K562 treated with DMSO at 1 percent for 12 hours (cell line): ENCODE results near the gene LIN7B. TPM values are rescaled to one million over a fixed set of nuclear protein-coding genes. Genes with fewer than 3 reads are reported as not detected.

ENCODE experiments used
- total RNA-seq: library from RNA; unstranded; fragments of 300-600 nt; gene quantifications from 2 replicates; pipeline ENCODE4 v1.2.3, GENCODE V29; 2022; ENCODE audit not compliant: insufficient read depth

Gene LIN7B, protein sequence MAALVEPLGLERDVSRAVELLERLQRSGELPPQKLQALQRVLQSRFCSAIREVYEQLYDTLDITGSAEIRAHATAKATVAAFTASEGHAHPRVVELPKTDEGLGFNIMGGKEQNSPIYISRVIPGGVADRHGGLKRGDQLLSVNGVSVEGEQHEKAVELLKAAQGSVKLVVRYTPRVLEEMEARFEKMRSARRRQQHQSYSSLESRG
- total RNA-seq: 15.3 and 16.5 TPM in 2 replicates

DNA sequence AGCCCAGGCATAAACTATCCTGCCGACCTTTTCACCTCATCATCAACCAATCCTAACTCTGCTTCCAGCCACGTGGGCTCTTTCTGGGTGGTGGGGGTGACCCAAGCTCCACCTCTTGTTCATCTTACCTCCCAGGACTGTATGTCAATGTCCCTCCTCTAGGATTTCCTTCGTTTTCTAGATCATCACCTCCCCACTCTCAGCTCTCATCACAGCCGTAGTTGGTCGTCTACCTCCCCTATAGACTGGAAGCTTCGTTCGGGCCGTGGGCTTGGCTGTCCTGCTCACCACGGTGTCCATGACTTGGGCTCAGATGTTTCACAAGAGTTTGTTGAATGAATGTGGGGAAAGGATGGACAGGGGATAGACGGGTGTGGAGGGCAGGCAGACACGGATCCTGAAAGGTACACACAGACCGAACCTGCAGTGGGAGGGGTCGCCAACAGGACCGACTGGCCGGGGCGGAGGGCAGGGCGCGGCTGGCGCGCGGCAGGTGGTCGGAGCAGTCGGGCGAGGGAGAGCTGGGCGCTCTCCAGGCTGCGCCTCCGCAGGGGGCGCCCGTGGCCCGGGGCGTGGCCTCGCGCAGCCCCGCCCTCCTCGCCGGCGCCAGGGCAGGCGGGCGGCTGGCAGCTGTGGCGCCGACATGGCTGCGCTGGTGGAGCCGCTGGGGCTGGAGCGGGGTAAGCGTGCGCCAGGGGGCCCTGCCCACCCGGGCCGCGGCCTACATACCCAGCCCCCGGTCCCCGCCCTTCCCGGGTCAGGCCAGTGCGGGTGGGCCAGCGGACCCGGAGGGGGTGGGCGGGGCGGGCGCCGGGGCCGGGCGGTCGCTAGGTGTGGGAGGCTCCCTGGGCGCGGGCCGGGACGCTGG, at the start of gene LIN7B:
LIN7B (plus strand) TSS at position 609 of the 868 bp plus-strand sequence; CDS start at position 644, 35 bp downstream.

DNA sequence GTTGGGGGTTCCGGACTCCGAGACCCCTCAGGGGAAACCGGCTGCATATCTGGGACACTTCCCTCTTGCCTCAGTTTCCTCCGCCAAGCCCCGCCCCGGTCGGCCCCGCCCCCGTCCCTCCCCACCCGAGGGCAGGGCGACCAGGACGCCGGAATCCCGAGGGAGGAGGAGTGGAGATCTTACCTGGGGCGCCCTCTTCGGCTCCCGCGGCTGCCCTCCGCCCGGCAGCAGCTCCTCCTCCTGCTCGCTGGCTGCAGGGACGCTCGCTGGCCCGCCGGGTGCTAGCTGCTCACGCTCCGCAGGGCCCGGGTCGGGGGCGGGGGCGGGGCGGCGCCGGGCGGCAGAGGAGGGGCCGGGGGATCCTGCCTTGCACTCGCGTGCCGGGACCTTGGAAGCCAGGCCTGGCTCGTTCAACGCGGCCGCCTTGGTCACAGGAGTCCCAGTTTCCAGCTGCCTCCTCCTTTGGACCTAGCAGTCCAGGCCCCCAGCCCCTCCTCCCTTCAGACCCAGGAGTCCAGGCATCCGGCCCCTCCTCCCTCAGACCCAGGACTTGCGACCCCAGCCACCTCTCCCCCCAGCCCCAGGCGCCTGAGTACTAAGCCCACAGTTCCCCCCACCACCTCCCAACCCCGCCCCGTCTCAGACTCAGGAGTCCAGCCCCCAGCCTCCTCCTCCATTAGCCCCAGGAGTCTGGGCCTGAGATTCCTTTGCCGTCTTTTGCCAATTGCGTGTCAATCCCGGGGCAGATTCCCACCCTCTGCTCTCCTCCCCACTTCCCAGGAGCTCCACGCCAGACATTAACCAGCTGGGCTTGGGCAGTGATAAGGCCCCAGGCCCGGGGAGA, 49.2 kb upstream of the LIN7B start, which contains the start of gene NTF4:
NTF4 (minus strand) TSS at position 51 of the 844 bp plus-strand sequence. CDS start 2,821 bp downstream, outside the sequence.

DNA sequence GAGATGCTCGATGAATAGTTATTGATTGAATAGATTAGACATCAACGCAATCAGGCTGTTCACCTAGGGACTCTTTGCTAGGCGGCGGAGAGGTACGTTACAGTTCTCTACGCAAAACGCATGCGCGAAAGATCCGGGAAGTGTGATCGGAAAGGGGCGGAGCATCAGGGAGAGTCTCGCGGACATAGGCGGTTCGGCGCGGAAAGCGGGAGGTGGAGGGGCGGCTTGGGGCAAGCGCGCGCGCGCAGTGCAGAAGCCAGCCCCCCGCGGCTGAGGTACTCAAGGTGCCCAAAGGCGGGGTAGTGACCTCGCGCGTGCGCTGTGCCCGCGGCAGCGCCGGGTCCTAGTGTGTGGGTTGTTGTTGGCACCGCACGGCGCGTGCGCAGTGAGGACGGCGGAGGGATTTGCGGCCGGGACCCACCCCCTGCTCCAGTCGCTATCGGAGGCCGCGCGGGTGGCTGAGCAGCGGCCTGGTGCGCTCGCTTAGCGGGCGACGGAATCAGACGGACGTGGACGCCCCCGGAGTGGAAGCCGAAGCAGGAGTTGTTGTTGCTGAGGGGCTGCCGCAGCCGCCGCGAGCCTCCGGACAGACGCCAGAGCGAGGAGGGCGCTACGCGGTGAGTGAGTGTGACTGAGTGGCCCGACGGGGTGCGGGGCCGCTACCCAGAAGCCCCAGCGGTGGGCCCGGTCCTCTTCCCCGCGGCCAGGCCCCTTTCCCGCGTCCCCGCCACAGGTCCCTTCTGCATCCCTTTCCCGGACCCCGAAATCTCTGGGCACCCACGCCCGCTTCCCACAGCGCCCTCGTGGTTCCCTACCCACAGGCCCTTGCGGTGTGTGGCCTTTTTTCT, 28.9 kb upstream of the LIN7B start, which contains the start of gene SNRNP70:
SNRNP70 (plus strand) TSS at position 432 of the 848 bp plus-strand sequence. CDS start 964 bp downstream, outside the sequence.

DNA sequence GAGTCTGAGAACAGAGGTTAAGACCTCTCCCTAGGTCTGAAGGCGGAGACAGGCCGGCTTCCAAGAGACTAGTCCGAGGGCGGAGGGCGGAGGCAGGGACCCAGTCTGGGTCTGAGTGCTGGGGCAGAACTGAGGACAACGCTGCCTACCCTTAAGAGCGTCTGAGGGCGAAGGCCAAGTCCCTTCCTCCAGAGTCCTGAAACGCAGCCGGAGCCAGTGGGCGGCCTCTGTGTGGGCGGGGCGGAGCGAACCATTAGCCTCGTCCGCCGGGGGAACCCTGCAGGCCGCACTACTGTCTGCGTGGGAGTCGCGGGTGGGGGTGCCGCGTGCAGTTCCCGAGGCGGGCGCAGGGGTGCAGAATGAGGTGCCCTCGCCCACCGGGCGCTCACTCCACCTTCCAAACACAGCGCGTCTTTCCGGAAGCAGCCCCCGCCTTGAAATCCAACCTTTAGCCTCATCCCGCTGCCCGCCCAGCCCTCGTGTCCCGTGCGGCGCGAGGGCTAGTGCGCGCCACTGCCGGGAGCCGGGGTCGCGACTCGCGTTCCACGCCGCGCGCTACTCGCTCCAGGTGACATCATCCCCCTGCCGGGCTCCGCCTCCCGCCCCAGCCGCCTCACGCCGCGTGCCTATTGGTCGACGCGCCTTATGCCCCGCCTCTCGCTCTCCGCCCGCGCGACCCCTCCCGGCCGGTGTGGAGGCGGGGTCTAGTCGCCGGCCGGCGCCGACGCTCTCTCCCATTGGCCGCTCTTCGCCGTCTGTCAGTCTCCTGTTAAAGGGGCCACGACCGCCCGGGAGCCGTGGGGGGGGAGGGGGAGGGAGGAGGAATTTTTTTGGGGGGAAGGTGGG, 4.6 kb downstream of the LIN7B start, which contains the start of gene C19orf73:
C19orf73 (minus strand) TSS at position 579 of the 846 bp plus-strand sequence; CDS start at position 458, 121 bp downstream.

DNA sequence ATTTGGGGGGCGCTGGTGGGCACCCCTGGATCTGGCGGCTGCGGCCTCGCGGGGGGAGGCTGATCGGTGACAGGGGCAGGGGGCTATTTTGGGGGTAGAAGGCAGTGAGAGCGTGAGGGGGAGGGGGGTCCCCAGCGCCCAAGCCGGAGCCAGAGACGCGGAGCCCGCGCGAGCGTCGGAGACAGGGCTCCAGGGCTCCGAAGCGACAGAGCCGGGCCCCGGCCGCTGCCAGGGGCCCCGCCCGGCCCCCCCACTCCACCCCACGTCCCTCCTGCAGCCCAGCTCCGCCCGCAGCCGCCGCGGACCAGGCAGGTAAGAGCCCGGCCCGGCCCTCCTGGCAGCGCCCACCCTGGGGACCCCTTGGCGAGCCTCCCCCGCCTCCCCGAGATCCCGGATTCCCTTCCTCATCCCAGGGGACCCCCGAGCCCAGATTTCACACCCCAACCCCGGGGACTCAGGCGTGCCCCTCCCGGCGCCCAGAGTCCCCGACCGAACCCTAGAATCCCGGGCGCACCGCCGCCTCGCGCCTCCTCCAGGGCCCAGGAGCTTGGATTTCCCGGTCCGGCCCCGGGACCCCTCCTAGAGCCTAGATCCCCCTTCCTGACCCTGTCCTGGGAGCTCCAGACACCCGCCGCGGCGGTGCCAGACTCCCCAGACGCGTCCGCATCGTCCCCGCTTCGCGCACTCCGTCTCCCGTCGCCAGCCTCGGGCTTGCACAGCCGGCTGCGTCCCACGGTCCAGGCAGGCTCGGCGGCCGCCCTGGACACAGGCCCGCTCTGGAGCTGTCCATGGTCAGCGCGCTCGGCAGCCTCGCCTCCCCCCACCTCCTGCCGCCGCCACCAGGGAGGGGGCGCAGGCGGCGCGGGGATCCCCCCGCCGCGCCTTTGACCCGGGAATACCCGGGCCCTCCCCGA, 5.5 kb downstream of the LIN7B start, which contains the start of gene PPFIA3:
PPFIA3 (plus strand) TSS at position 134 of the 914 bp plus-strand sequence. CDS start 8,330 bp downstream, outside the sequence.

DNA sequence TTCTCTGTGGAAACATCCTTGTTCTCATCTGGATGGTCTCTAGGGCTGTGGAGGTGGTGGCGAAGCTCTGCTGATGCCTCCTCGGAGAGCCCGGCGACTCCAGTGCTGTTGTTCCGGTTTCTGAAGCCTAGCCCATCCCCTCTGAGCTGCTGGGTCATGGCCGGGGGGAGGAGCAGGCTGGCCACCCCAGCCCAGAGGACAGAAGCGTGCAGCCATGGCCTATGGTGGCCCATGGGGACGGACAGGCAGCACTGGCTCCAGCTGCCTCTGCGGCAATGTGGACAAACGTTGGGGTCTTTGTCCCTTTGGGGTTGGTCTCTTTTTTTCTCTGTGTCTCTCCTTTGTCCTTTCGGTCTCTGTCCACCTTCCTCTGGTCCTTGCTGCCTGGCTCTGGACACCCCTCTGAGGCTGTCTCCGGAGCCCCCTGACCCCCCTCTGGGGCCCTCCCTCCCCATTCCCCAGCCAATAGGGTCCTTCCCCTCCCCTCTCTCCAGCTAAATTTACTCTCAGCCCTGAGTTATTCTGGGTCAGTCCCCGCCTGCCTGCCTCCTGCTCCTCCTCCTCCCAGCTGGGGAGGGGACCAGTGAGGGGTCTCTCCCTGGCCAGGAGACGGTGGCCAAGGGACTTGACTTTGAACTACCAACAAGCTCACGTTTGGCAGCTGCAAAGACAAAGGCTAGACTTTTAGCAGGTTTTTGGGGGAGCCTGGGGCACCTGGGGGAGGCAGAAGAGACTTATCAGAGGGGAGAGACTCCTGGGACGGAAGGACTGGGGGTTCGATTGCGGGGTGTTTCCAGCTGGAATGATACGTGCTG, 41.0 kb downstream of the LIN7B start, which contains the start of gene HRC:
HRC (minus strand) TSS at position 392 of the 815 bp plus-strand sequence; CDS start at position 233, 159 bp downstream.

DNA sequence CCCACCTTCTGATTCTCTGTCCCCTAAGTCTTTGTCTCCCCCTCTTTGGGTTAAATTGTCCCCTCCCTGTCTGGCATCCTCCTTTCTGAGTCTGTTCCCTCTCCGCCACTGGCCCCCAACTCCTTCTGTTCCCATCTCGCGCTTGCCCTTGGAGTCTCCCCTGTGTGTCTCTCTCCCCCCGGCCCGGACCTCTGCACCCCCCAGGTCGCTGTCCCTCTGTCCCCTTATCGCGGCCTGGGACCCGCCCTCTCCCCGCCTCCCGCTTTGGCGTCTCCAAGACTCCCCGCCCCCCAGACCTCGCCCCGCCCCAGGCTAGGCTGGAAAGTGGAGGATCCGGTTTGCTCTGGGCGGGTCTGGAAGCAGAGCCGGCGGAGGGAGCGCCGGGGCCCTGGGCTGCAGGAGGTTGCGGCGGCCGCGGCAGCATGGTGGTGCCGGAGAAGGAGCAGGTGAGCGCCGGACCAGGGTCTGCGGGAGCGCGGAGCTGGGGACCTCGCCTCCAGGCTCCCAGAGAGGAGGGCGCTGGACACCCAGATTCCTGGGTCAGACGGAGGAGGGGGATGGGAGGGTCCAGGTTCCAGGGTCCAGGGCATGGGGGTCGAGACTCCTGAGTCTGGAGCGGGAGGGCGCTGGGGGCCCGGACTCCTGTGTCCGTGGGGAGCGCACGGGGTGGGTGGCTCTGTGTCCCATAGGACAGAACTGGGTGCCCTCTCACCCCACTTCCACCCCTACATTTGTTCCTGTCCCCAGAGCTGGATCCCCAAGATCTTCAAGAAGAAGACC, 43.5 kb downstream of the LIN7B start, which contains the start of gene TRPM4:
TRPM4 (plus strand) TSS at position 348 of the 780 bp plus-strand sequence; CDS start at position 423, 75 bp downstream.

Other genes starting within 250 kb of the LIN7B start
- 29.6 and 35.9 TPM in 2 replicates for gene PLEKHA4, start 245.8 kb upstream of the LIN7B start, total RNA-seq
- 73.5 and 96.0 TPM in 2 replicates for gene PPP1R15A, start 241.9 kb upstream of the LIN7B start, total RNA-seq
- 0.88 and 1.4 TPM in 2 replicates for gene TULP2, start 215.6 kb upstream of the LIN7B start, total RNA-seq
- gene NUCB1, start 214.1 kb upstream of the LIN7B start, total RNA-seq: 224 and 349 TPM in 2 replicates
- 2.6 and 3.0 TPM in 2 replicates for gene DHDH, start 180.7 kb upstream of the LIN7B start, total RNA-seq
- 81.3 and 96.0 TPM in 2 replicates for gene BAX, start 159.5 kb upstream of the LIN7B start, total RNA-seq
- 6,477 and 6,803 TPM in 2 replicates for gene FTL, start 149.1 kb upstream of the LIN7B start, total RNA-seq
- 12.2 and 21.6 TPM in 2 replicates for gene GYS1, start 121.1 kb upstream of the LIN7B start, total RNA-seq
- gene RUVBL2, start 120.5 kb upstream of the LIN7B start, total RNA-seq: 160 and 193 TPM in 2 replicates
- gene LHB, start 97.3 kb upstream of the LIN7B start, total RNA-seq: not detected in 2 replicates
- gene CGB3, start 90.0 kb upstream of the LIN7B start, total RNA-seq: not detected in 2 replicates
- gene CGB2, start 82.5 kb upstream of the LIN7B start, total RNA-seq: not detected in 2 replicates
- not detected in 2 replicates for gene CGB1, start 77.5 kb upstream of the LIN7B start, total RNA-seq
- not detected in 2 replicates for gene CGB5, start 70.5 kb upstream of the LIN7B start, total RNA-seq
- gene CGB8, start 65.3 kb upstream of the LIN7B start, total RNA-seq: not detected in 2 replicates
- gene CGB7, start 56.6 kb upstream of the LIN7B start, total RNA-seq: not detected in 2 replicates
- not detected in 2 replicates for gene NTF4, start 49.6 kb upstream of the LIN7B start, total RNA-seq
- 0.21 TPM in 1 of 2 replicates, not detected in the other for gene KCNA7, start 41.7 kb upstream of the LIN7B start, total RNA-seq
- gene SNRNP70, start 28.9 kb upstream of the LIN7B start, total RNA-seq: 156 and 215 TPM in 2 replicates
- gene C19orf73, start 4.8 kb downstream of the LIN7B start, total RNA-seq: 1.5 and 4.2 TPM in 2 replicates
- gene PPFIA3, start 5.2 kb downstream of the LIN7B start, total RNA-seq: 13.6 and 16.2 TPM in 2 replicates
- 5.4 and 7.7 TPM in 2 replicates for gene HRC, start 41.0 kb downstream of the LIN7B start, total RNA-seq
- gene TRPM4, start 43.4 kb downstream of the LIN7B start, total RNA-seq: 14.6 and 21.4 TPM in 2 replicates
- 0.47 and 3.0 TPM in 2 replicates for gene SLC6A16, start 210.8 kb downstream of the LIN7B start, total RNA-seq
- gene CD37, start 221.0 kb downstream of the LIN7B start, total RNA-seq: 18.0 and 32.1 TPM in 2 replicates
- gene TEAD2, start 248.0 kb downstream of the LIN7B start, total RNA-seq: 10.3 and 22.8 TPM in 2 replicates
- gene DKKL1, start 249.5 kb downstream of the LIN7B start, total RNA-seq: not detected in 2 replicates